OCI-LY3 (cell line): Measurements from ENCODE around the gene SCN3B.

Experiments
- CTCF ChIP-seq: fragments of 200-600, 300-600 bp; sonication (generic); IDR thresholded peaks from 2 replicates; pipeline ENCODE4 v1.5.1; 2014; ENCODE audit warnings: antibody characterized with exemption, low read length, low read depth
- EZH2phosphoT487 ChIP-seq: fragments of 200-600 bp; shearing (Covaris generic); IDR thresholded peaks from 2 replicates; pipeline ENCODE4 v1.6.1; 2018; ENCODE audit warnings: antibody characterized with exemption, mixed run types, low read depth

GRCh38 chr11:123642435-123642834 lies 12.0 kb downstream of the SCN3B start:
- TF ChIP-seq CTCF (no peak), EZH2phosphoT487 (no peak)
